D721Med (cell line): ENCODE measurements around the gene FAM227B.

ENCODE experiments used
- DNase-seq: peaks from one replicate; pipeline ENCODE4 v3.0.0; 2011; ENCODE audit warnings: low spot score; ENCODE audit not compliant: insufficient read length
- FAIRE-seq: peaks from 2 replicates; lab custom pipeline; 2011; peaks lifted over from hg19 to GRCh38; lab: Jason Lieb, UNC
- TF ChIP-seq, protein P1 (sequence below): IDR thresholded peaks from 2 replicates; pipeline ENCODE4 v1.5.1; 2012; ENCODE audit warnings: mild to moderate bottlenecking, control low read depth; ENCODE audit not compliant: insufficient read depth; ENCODE audit errors: missing control alignments

FAM227B gene

GRCh38 chr15:49649987-49650386 is 29.4 kb upstream of the FAM227B start:
- FAIRE-seq (no peak), DNase-seq (no peak)
- TF ChIP-seq, protein P1, sequence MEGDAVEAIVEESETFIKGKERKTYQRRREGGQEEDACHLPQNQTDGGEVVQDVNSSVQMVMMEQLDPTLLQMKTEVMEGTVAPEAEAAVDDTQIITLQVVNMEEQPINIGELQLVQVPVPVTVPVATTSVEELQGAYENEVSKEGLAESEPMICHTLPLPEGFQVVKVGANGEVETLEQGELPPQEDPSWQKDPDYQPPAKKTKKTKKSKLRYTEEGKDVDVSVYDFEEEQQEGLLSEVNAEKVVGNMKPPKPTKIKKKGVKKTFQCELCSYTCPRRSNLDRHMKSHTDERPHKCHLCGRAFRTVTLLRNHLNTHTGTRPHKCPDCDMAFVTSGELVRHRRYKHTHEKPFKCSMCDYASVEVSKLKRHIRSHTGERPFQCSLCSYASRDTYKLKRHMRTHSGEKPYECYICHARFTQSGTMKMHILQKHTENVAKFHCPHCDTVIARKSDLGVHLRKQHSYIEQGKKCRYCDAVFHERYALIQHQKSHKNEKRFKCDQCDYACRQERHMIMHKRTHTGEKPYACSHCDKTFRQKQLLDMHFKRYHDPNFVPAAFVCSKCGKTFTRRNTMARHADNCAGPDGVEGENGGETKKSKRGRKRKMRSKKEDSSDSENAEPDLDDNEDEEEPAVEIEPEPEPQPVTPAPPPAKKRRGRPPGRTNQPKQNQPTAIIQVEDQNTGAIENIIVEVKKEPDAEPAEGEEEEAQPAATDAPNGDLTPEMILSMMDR: no peak

- no peak for DNase-seq
- FAIRE-seq: no peak
- TF ChIP-seq, protein P1: no peak
These were observed 26.3 kb upstream of the FAM227B start for GRCh38 chr15:49646891-49647290.

GRCh38 chr15:49645941-49646340 is 25.3 kb upstream of the FAM227B start:
- DNase-seq (no peak), FAIRE-seq (no peak)
- TF ChIP-seq, protein P1: no peak

- DNase-seq (no peak), FAIRE-seq (no peak)
- TF ChIP-seq, protein P1: no peak
These were observed 24.7 kb upstream of the FAM227B start for GRCh38 chr15:49645277-49645676.

- FAIRE-seq (no peak), DNase-seq (no peak)
- TF ChIP-seq, protein P1: no peak
These were observed 23.8 kb upstream of the FAM227B start for GRCh38 chr15:49644364-49644794.

DNA sequence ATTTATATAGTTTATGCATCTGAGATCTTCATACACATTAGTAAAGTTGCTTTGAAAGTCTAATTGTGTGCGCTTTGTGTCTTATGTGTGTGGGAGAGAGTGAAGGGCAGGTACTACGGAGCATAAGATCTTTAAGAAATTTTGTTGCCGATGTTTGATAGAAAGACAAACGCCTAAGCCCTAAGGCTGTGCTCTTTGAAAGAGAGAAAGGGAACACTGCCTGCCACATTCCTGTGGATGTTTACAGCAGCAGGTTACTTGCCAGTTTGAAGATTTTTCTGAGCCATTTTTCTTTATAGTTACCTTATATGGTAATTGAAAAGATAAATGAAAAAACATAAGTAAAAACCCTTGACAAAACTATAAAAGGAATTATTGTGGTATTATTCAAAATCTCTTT is 17.2 kb upstream of the FAM227B start:
- FAIRE-seq (no peak), DNase-seq (no peak)
- TF ChIP-seq, protein P1: no peak

DNA sequence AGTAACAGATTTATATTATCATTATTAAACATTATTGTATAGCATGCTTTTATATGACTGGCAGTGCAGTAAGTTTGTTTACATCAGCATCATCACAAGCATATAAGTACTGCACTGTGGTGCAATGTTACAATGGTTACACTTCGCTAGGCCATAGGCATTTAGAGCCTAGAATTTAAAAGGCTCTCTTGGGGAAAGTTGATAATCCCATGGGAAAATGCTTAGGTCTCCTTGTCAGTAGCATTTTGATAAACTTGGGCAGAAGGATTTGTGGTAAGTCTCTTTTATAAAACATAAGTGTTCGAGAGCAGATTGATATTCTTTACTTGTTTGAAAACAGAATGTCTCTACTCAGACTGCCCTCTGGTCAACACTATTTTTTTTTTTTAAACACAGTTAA is 7.8 kb upstream of the FAM227B start:
- TF ChIP-seq, protein P1: no peak
- DNase-seq (no peak), FAIRE-seq (no peak)
